WTC11 (cell line): ENCODE results near the gene ZNF3.
"Not testable (repeated sequence)": the region's sequence is repeated elsewhere in the genome, so short reads cannot be mapped to it uniquely, and the experiment has no call there.

ENCODE experiments used
- CBFB ChIP-seq: sonication (generic); formaldehyde crosslinking; IDR thresholded peaks from 2 replicates; pipeline ENCODE4 v1.8.1; 2022; ENCODE audit warnings: mild to moderate bottlenecking, low read depth, missing genetic modification reagents
- CREB1 ChIP-seq: sonication (generic); formaldehyde crosslinking; IDR thresholded peaks from 2 replicates; pipeline ENCODE4 v1.8.0; 2023; ENCODE audit warnings: mild to moderate bottlenecking, missing genetic modification reagents
- CTCF ChIP-seq: fragments of 200-600 bp; IDR thresholded peaks from 2 replicates; pipeline ENCODE4 v1.8.0; 2022; ENCODE audit warnings: antibody characterized with exemption
- MYBL2 ChIP-seq: sonication (generic); formaldehyde crosslinking; IDR thresholded peaks from 2 replicates; pipeline ENCODE4 v1.8.1; 2023; ENCODE audit warnings: mild to moderate bottlenecking, moderate library complexity, missing genetic modification reagents
- NFYB ChIP-seq: sonication (generic); formaldehyde crosslinking; conservative IDR thresholded peaks from 2 replicates; pipeline ENCODE4 v1.8.0; 2022; ENCODE audit warnings: low read depth, missing genetic modification reagents
- SP1 ChIP-seq: sonication (generic); formaldehyde crosslinking; conservative IDR thresholded peaks from 2 replicates; pipeline ENCODE4 v1.8.1; 2022; ENCODE audit warnings: missing genetic modification reagents
- ZBTB21 ChIP-seq: sonication (generic); formaldehyde crosslinking; IDR thresholded peaks from 2 replicates; pipeline ENCODE4 v1.8.1; 2023; ENCODE audit warnings: mild to moderate bottlenecking, missing genetic modification reagents, borderline replicate concordance

GRCh38 chr7:100130220-100130607, 48.7 kb upstream of the ZNF3 start:
- TF ChIP-seq CBFB (CRISPR knock-in tag); CREB1 (CRISPR knock-in tag); MYBL2 (CRISPR knock-in tag); ZBTB21 (CRISPR knock-in tag); NFYB (CRISPR knock-in tag); CTCF; SP1: not testable (repeated sequence)
